Mucosa of stomach (tissue), 1 donor: Measurements from ENCODE around the gene TMEM198.

ENCODE experiments used
- H3K27me3 ChIP-seq: one replicate; pipeline ENCODE4 v1.7.0; 2013; ENCODE audit warnings: mild to moderate bottlenecking, low read length; ENCODE audit not compliant: control insufficient read depth, insufficient read depth
- H3K36me3 ChIP-seq: one replicate; pipeline ENCODE4 v1.7.0; 2013; ENCODE audit warnings: low read length; ENCODE audit not compliant: control insufficient read depth, insufficient read depth
- H3K4me1 ChIP-seq: one replicate; pipeline ENCODE4 v1.7.0; 2013; ENCODE audit warnings: mild to moderate bottlenecking, low read length; ENCODE audit not compliant: control insufficient read depth, insufficient read depth
- H3K4me3 ChIP-seq: one replicate; pipeline ENCODE4 v1.7.0; 2013; ENCODE audit warnings: low read length
- H3K9ac ChIP-seq: one replicate; pipeline ENCODE4 v1.7.0; 2013; ENCODE audit warnings: mild to moderate bottlenecking, low read length, moderate library complexity
- H3K9me3 ChIP-seq: one replicate; pipeline ENCODE4 v1.7.0; 2013; ENCODE audit warnings: mild to moderate bottlenecking, low read length, moderate library complexity; ENCODE audit not compliant: control insufficient read depth
- donor health status: Pancreatic carcinoma.

Gene TMEM198

GRCh38 chr2:219543596-219544358, at the start of gene TMEM198, which contains the start of gene CHPF:
TSS of gene TMEM198 (plus strand) at chr2:219544028. CDS start at chr2:219544728, 700 bp downstream.
TSS of gene CHPF (minus strand) at chr2:219543809. CDS start at chr2:219543538, 271 bp downstream.
- no peaks in the 10 kb centered on the region for H3K9me3 ChIP-seq
- H3K36me3 ChIP-seq: no peaks in the 10 kb centered on the region
- H3K9ac ChIP-seq: peak within 1 kb of the TSS; percentile 76
- peak within 1 kb of the TSS; percentile 71 for H3K4me3 ChIP-seq
- H3K27me3 ChIP-seq: no peaks in the 10 kb centered on the region
- H3K4me1 ChIP-seq: peaks cover 14% of the 10 kb centered on the region

- peaks cover 24% of the 10 kb centered on the region for H3K4me1 ChIP-seq
- no peak overlapping the region for H3K9ac ChIP-seq
- no peaks in the 10 kb centered on the region for H3K9me3 ChIP-seq
- no peak overlapping the region for H3K4me3 ChIP-seq
- H3K36me3 ChIP-seq: no peaks in the 10 kb centered on the region
- H3K27me3 ChIP-seq: peaks cover 64% of the 10 kb centered on the region
These were observed 48.8 kb upstream of the TMEM198 start for GRCh38 chr2:219494952-219495530.

- Histone ChIP-seq H3K9me3 (no peaks in the 10 kb centered on the region), H3K36me3 (no peaks in the 10 kb centered on the region), H3K27me3 (peaks cover 61% of the 10 kb centered on the region), H3K4me1 (peaks cover 26% of the 10 kb centered on the region), H3K9ac (no peak overlapping the region), H3K4me3 (no peak overlapping the region)
These were observed 48.2 kb upstream of the TMEM198 start for GRCh38 chr2:219495531-219496122.

- no peaks in the 10 kb centered on the region for H3K9me3 ChIP-seq
- peaks cover 56% of the 10 kb centered on the region for H3K27me3 ChIP-seq
- no peak overlapping the region for H3K9ac ChIP-seq
- H3K4me1 ChIP-seq: peaks cover 26% of the 10 kb centered on the region
- no peak overlapping the region for H3K4me3 ChIP-seq
- H3K36me3 ChIP-seq: no peaks in the 10 kb centered on the region
These were observed 47.5 kb upstream of the TMEM198 start for GRCh38 chr2:219496247-219496824.

GRCh38 chr2:219496825-219497494, 46.9 kb upstream of the TMEM198 start:
- H3K9me3 ChIP-seq: no peaks in the 10 kb centered on the region
- no peak overlapping the region for H3K4me3 ChIP-seq
- H3K27me3 ChIP-seq: peaks cover 53% of the 10 kb centered on the region
- no peak overlapping the region for H3K9ac ChIP-seq
- peaks cover 26% of the 10 kb centered on the region for H3K4me1 ChIP-seq
- H3K36me3 ChIP-seq: no peaks in the 10 kb centered on the region

GRCh38 chr2:219497495-219498279, 46.1 kb upstream of the TMEM198 start:
- H3K36me3 ChIP-seq: no peaks in the 10 kb centered on the region
- H3K9ac ChIP-seq: peak overlapping the region; percentile 94
- peaks cover 48% of the 10 kb centered on the region for H3K27me3 ChIP-seq
- H3K4me3 ChIP-seq: peak overlapping the region; percentile 96
- H3K9me3 ChIP-seq: no peaks in the 10 kb centered on the region
- peaks cover 26% of the 10 kb centered on the region for H3K4me1 ChIP-seq

- H3K9ac ChIP-seq: peak within 1 kb of the TSS; percentile 94
- peaks cover 26% of the 10 kb centered on the region for H3K4me1 ChIP-seq
- peaks cover 41% of the 10 kb centered on the region for H3K27me3 ChIP-seq
- no peaks in the 10 kb centered on the region for H3K9me3 ChIP-seq
- peak within 1 kb of the TSS; percentile 96 for H3K4me3 ChIP-seq
- H3K36me3 ChIP-seq: no peaks in the 10 kb centered on the region
These were observed 45.4 kb upstream of the TMEM198 start, which contains the start of gene GMPPA for GRCh38 chr2:219498280-219499057. TSS of gene GMPPA (plus strand) at chr2:219498891. CDS start at chr2:219499976, 1,085 bp downstream.

- H3K27me3 ChIP-seq: peaks cover 36% of the 10 kb centered on the region
- H3K4me1 ChIP-seq: peaks cover 26% of the 10 kb centered on the region
- H3K9ac ChIP-seq: peak overlapping the region; percentile 94
- H3K9me3 ChIP-seq: no peaks in the 10 kb centered on the region
- peak overlapping the region; percentile 96 for H3K4me3 ChIP-seq
- no peaks in the 10 kb centered on the region for H3K36me3 ChIP-seq
These were observed 44.8 kb upstream of the TMEM198 start for GRCh38 chr2:219499058-219499307.

GRCh38 chr2:219499555-219499954, 44.3 kb upstream of the TMEM198 start:
- H3K27me3 ChIP-seq: peaks cover 32% of the 10 kb centered on the region
- H3K4me3 ChIP-seq: peak overlapping the region; percentile 96
- no peaks in the 10 kb centered on the region for H3K9me3 ChIP-seq
- H3K36me3 ChIP-seq: peaks cover under 1% of the 10 kb centered on the region
- peaks cover 26% of the 10 kb centered on the region for H3K4me1 ChIP-seq
- H3K9ac ChIP-seq: peak overlapping the region; percentile 94

- H3K36me3 ChIP-seq: peaks cover 5% of the 10 kb centered on the region
- no peaks in the 10 kb centered on the region for H3K9me3 ChIP-seq
- peaks cover 26% of the 10 kb centered on the region for H3K4me1 ChIP-seq
- H3K4me3 ChIP-seq: no peak overlapping the region
- H3K9ac ChIP-seq: no peak overlapping the region
- peaks cover 26% of the 10 kb centered on the region for H3K27me3 ChIP-seq
These were observed 43.7 kb upstream of the TMEM198 start for GRCh38 chr2:219500135-219500534.

- peaks cover 25% of the 10 kb centered on the region for H3K4me1 ChIP-seq
- H3K9ac ChIP-seq: no peak overlapping the region
- peaks cover 19% of the 10 kb centered on the region for H3K36me3 ChIP-seq
- H3K27me3 ChIP-seq: peaks cover 9% of the 10 kb centered on the region
- H3K9me3 ChIP-seq: no peaks in the 10 kb centered on the region
- no peak overlapping the region for H3K4me3 ChIP-seq
These were observed 42.0 kb upstream of the TMEM198 start for GRCh38 chr2:219501849-219502248.
